Prostate gland (tissue), 2 donors: ENCODE measurements around the gene DLX4.

Source experiments
- CTCF ChIP-seq, 4 experiments: fragments of 200-600 bp in 2 of 4; fragments of 450-650 bp in 2 of 4; sonication (generic) in 2 of 4; IDR thresholded peaks; 1 replicate in 3 of 4; 2 replicates in 1 of 4; pipeline ENCODE4 v1.5.1; 2016 to 2019; ENCODE audit warnings: antibody characterized with exemption in 4 of 4, mild to moderate bottlenecking in 2 of 4, moderate library complexity in 2 of 4
- POLR2AphosphoS5 ChIP-seq: sonication (generic); formaldehyde crosslinking; IDR thresholded peaks from one replicate; pipeline ENCODE4 v1.6.1; 2017; ENCODE audit warnings: antibody characterized with exemption

- TF ChIP-seq CTCF (IDR thresholded peaks at IDR 0.05): no peak
- TF ChIP-seq POLR2AphosphoS5: no peak
Observed at GRCh38 chr17:49939318-49939717, 29.7 kb upstream of the DLX4 start.
